ELF-1 (cell line): ENCODE measurements around the gene KIF16B.
"Not testable (repeated sequence)": the region's sequence is repeated elsewhere in the genome, so short reads cannot be mapped to it uniquely, and the experiment has no call there.

ENCODE experiments used
- DNase-seq: peaks from one replicate; pipeline ENCODE4 v3.0.0-alpha.2; 2016; ENCODE audit warnings: low read depth, low spot score

Gene KIF16B, protein sequence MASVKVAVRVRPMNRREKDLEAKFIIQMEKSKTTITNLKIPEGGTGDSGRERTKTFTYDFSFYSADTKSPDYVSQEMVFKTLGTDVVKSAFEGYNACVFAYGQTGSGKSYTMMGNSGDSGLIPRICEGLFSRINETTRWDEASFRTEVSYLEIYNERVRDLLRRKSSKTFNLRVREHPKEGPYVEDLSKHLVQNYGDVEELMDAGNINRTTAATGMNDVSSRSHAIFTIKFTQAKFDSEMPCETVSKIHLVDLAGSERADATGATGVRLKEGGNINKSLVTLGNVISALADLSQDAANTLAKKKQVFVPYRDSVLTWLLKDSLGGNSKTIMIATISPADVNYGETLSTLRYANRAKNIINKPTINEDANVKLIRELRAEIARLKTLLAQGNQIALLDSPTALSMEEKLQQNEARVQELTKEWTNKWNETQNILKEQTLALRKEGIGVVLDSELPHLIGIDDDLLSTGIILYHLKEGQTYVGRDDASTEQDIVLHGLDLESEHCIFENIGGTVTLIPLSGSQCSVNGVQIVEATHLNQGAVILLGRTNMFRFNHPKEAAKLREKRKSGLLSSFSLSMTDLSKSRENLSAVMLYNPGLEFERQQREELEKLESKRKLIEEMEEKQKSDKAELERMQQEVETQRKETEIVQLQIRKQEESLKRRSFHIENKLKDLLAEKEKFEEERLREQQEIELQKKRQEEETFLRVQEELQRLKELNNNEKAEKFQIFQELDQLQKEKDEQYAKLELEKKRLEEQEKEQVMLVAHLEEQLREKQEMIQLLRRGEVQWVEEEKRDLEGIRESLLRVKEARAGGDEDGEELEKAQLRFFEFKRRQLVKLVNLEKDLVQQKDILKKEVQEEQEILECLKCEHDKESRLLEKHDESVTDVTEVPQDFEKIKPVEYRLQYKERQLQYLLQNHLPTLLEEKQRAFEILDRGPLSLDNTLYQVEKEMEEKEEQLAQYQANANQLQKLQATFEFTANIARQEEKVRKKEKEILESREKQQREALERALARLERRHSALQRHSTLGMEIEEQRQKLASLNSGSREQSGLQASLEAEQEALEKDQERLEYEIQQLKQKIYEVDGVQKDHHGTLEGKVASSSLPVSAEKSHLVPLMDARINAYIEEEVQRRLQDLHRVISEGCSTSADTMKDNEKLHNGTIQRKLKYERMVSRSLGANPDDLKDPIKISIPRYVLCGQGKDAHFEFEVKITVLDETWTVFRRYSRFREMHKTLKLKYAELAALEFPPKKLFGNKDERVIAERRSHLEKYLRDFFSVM (N-terminal part only)

DNA sequence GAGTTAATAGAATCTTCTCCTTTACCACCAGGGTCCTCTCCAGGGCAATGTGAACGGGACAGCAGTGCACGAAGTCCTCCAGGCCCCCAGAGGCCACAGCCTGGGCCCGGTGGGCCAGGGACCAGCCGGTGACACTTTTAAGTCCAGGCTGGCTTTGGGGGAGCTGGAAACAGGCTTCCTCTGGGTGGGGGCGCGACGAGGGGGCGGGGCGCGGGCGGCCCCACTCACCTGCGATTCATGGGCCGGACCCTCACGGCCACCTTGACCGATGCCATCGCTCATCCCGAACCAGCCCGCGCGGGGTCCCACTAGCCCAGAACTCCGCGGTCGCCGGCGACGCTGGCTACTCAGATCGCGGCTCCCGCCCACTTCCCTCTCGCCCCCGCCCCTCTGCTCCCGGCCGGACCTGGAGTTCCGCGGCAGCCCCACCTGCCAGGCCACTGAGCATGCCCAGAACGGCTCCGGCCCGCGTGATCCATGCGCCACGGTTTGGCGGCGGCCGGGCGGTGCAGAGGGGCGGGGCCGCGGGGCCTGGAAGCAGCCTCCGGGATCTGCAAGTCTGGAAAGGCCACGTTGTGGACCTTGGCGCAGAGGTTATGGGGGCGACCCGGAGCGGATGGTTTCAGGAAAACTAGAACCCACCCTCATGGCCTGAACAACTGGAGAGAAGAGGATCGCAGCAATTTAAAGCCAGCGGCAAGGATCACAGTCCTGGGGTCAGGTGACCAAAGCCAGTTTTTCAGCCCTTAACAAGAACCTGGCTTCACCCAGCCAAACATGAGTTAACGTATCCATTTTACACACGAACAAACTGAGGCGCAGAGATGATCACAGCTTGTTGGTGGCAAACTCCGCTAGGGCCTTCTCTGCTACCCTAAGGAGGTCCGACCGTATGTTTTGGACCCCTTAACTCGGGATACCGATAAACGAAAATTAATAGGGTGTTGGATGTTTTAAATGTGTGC, at the start of gene KIF16B:
Gene KIF16B, minus strand, starts transcription at position 448 of the 965 bp plus-strand sequence. Its CDS starts 173 bp downstream, at position 275.
- peak; percentile 97 for DNase-seq

DNA sequence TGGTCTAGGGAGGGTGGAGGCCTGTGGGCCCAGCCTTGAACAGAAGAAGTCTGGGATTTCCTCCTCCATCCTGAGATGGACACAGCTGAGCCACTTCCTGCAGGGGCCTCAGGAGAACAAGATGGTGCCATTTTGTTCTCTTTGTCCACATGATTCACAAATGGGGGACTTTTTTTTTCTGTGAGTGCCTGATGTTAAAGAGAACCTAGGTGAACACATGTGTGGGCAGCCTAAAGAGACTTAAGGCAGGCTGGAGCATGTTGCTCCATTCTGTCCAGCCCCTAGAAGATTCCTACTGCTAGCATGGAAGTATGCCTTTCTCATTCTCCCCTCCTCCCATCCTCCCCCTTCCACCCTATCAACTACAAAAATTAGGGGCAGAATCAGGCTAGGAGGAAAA, 49.3 kb upstream of the KIF16B start:
- DNase-seq = no peak

DNA sequence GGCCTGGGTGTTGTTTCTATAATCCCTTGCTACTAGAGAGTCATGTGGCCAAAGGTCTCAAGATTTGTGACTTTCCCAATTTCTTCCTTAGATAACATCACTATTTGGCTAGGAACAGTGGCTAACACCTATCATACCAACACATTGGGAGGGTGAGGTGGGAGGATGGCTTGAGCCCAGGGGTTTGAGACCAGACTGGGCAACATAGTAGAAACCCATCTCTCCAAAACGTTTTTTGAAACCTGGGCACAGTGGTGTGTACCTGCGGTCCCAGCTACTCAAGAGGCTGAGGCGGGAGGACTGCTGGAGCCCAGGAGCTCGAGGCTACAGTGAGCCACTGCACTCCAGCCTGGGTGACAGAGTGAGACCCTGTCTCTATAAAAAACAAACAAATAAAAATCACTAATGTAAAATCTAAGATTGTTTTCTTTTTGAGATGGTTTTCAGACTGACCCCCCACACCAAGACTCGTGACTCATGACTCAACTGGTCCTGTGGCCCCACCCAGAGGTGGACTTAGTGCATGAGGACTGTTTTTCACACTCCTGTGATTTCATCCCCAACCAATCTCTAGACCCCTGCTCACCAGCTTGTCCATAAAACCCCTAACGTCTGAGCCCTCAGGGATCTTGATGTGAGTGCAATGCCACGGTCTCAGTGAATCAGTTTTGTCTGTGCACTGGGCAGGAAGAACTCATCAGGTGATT, 48.3 kb upstream of the KIF16B start:
- peak; percentile 57 for DNase-seq

DNA sequence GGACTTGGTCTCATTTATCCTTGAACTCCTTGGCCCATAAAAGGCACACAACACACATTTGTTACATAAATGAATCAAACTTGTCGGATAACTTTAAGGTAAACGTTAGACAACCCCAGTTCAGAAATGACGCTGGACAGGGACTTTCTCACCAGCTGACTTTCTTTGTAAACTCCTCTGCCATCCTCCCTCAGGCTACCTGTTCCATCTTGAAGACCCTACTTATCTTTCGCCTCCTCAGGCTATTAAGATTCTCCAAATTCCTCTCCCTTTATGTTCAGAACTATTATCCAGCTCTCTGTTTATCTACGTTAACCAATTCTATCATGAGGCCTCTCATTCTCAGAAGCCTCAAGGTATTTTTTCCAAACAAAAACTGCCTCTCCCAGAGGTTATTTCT, 47.7 kb upstream of the KIF16B start:
- peak; percentile 71 for DNase-seq

DNA sequence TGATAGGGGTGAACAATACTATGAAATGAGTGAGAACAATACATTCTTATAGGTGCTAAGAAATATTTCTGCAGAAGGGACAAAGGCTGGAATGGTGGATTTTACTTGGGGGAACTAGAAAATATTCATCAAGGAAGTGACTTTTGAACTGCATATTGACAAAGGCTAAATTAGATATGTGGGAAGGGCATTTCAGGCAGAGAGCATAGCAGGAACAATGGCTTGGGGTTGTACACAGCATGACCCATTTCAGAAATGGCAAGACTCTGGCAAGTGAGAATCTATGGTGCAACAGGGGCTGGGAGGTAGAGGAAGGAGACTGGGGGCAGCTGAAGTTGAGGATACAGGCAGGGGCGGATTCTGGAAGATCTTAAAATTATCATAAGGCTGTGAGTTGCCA, 46.7 kb upstream of the KIF16B start:
- DNase-seq = no peak

DNA sequence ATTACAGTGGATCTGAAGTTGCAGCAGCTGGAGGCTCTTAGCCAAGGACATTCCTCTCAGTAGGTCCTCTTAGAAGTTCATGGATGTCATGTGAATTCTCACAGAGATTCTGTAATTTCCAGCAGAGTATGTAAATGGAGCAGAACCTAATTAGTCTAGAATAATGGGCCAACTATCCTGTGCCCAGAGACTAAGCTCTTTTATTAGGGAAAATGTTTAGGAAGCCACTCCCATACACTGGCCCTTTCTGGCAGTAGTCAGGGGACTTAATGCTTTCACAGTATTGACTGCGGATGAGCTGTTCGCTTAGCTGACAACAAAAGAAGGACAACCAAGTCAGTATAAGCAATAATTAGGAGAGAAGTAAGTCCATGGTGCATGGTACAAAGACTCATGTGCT, 43.8 kb upstream of the KIF16B start:
- no peak for DNase-seq

DNA sequence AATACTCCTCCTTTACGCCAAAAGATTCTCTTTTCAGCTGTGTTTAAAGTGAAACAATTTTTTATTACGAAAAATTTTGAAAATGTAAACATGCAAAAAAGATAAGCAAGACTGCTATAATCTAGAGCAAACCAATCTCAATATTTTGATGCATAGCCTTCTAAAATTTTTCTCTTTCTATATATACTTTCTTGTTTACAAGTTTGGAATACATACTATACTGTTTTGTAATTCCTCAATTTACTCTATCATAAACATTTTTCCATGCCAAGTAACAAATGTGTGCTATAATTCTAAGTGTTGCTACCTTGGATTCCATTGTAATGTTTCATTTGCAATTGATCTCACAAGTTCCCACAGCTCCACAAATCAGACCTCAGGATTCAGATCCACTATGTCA, 43.1 kb upstream of the KIF16B start:
- no peak for DNase-seq

DNA sequence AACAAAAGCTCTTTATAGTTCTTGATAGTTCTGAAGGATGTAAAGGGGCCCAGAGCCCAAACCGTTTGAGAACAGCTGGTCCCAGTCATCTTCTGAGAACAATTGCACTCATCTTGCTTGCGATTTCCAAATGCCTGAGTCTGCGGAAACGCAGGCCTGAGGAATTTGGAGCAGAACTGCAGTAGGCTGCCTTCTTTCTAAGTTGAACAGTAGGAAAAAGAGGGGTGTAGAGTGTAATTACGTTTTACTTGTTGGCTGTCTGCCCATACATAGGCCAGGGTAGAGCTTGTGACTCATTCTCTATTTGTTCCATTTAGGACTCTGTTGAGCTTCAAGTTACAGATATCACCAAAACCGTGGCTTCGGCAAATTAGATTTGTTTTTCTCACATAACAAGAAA, 42.0 kb upstream of the KIF16B start:
- no peak for DNase-seq

DNA sequence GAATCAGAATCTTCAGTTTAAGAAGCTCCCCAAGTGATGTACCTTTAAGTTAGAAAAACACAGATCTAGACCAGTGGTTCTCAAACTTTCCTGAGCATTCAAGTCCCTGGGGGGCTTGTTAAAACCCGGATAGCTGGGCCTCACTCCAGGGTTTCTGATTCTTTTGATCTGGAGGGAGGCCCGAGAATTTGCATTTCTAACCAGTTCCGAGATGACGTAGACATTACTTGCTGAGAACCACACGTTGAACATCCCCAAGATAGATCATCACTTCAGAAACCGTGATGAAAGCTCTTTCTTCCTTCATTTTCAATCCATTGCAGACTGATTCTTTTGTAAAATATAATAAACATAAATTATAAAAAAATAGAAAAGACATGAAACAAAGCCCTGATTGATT, 40.7 kb upstream of the KIF16B start:
- DNase-seq = no peak

DNA sequence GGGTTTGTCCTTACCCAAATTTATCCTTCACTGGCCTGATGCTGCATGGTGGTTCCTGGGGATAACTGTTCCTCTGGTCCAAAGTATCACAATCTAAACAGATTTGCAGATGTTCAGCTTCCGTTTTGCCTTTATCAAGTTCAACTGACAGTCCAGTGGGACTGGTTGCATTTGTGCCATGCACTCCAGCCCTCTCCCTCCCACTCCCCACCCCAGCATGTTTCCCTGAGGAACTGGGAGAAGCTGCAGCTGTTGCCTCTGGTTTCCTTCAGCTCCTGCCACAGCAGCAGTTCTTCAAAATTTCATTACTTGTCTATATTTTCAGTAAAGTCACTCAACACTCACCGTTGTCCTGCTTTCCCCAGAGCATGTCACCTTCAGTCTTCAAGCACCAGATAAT, 39.5 kb upstream of the KIF16B start:
- DNase-seq = no peak

DNA sequence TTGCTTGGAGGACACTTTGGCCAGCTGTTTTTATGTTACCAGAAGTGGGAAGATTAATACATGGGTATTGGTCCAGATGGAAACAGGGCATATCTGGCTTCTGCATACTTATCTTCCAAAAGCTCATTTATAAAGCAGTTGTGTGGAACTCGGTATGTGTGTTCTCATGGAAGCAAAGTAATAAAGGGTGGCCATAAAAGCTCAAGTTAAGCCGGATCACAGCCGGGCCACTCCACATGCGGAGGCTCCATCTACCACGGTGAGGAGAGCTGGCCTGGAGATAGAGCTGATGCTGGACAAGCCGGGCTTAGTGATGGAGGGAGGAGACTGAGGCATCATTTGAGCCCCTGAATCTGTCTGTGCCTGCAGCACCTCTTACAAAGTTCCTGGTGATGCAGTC, 38.6 kb upstream of the KIF16B start:
- DNase-seq = no peak

DNA sequence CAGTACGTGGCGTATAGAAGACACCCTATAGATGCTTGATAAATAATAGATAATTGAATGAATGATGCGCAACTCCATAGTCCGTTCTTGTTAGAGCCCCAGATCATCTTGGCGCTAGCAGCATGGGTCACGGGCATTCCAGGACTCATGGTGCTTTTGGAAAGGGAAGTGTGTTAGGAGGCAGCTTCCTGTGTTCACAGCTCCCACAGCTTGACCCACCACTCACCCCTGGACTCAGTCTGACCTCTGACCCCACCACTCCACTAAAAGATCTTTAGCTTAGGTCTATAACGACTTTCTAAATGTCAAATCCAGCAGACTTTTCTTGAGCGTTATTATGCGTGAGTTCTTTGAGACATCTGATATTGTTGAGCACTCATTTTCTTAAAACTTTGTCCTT, 35.8 kb upstream of the KIF16B start:
- DNase-seq = no peak

DNA sequence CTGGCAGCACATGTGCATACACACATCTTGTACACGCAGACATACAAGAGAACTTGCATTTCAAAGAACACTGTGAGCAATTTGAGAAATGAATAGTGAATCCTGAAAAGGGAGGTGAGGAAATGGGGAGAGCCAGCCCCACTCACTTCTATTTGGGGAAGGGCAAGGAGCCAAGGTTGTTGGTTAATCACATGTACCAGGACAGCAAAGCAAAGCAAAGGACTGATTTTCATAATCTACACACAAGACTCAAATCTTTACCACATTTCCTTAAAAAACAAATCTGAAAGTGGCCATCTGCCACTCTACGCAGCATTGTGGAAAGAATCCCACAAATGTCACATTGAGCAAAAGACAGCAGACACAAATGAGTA, 35.0 kb upstream of the KIF16B start:
- DNase-seq = no peak

DNA sequence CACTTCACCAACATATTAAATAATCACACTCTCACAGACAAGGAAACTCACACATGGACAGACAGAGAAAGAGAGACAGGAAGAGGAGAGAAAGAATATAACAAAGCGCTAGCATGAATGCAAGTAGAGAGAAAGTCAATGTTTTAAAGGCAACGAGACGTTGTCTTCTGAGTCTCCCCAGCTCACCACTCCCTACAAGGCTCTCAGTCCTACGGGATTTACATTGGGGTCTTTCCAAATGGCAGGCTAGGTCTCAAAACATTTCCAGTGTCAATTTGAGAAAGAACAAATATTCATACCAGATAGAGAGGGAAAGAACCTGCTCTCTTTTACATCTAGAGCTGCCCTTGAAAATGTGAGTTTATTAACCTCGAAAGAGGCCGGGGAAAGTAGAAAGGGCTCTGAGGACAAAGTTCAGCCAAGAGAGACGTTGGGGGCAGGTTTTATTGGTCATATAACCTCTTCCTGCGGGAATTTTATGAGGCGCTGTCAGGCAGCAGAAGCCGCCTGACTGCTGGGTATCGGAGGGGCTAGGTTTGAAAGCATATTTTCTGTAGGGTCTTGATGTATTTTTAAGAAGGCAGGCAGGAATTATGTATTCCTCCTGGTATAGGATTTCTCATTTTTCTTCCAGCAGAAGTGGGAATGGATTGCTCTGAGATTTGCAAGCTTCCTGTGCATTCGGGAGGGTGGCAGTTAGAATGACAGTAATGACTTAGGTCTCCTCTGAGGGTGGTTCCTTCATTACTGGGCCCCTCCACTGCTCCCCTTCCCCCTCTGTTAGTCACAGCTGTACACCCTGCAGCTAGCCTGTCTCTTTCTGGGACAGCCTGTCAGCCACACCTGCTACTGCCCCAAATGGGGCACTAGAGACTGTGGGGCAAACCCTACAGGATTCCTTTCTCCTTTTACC, 34.4 kb upstream of the KIF16B start:
- DNase-seq = no peak

DNA sequence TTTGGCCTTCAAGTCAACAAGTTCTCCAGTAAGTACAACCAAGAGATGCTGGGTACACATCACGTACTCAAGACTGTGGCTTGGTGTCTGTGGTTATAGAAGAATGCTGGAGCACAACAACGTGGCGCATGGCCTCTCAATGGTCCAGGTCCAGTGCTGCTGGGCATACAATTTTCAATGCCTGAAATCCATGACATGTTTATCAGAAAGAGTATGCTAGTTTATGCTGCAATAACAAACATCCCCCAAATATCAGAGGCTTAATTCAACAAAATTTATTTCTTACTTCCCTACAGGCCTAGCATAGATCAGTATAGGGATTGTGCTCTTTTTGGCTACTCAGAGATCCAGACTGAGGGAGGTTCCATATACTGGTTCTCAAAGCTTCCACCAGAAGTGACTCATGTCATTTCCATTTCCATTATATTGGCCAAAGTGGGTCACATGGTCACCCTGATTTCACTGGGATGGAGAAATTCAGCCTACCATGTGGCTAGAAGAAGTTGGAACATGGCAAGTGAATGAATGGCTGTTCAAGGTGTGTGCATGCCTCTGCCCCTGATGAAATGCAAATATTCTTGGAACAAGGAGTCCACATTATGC, 33.3 kb upstream of the KIF16B start:
- no peak for DNase-seq

DNA sequence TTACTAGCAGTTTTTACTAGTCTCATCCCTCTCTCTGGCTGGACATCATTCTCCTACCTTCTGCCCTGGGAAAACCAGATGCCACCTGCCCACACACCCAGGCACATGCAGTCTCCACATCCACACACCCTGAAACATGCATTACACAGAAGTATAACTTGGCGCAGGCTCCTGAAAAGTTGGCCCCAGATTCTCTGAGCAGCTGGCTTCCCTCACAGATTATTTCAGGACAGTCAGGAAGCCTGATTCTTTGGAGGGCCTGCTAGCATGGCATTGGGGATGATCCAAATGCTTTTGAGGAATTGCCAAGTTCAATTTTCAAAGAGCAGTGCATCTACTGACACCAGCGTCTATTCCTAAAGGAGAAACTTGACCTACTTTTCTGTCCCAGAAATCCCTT, 27.8 kb upstream of the KIF16B start:
- DNase-seq = no peak

DNA sequence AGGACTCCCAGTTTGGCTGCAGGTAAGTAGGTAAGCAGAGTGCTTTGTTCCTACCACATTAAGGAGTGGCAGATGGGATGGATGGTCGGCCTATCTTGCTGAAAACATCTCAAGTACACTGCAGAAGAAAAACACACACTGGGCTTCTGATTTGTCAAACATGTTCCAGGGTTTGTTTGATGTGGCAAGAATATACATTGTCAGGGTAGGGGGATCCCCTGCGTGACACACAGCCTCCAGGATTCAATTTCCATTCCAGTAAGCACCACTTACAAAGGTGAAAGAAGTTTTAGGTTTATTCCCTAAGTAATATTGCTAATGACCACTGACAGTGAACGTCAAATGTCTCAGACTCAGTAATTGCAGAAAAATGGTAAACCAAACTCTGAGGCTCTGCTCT, 26.0 kb upstream of the KIF16B start:
- DNase-seq = no peak

DNA sequence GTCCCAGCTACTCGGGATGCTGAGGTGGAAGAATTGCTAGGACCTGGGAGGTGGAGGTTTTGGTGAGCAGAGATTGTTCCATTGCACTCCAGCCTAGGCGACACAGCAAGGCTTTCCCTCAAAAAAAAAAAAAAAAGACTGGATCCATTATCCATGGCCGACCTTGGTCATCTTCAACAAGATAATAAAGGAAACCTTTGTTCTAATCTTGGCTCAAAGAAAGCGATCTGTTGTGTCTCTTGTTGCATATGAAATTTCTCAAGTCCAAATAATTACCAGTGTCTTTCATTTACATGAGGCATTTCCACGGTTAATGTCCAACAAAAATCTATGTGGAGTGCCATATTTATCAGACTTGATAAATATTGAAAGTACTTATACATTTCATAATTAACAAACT, 23.7 kb upstream of the KIF16B start:
- DNase-seq = no peak

DNA sequence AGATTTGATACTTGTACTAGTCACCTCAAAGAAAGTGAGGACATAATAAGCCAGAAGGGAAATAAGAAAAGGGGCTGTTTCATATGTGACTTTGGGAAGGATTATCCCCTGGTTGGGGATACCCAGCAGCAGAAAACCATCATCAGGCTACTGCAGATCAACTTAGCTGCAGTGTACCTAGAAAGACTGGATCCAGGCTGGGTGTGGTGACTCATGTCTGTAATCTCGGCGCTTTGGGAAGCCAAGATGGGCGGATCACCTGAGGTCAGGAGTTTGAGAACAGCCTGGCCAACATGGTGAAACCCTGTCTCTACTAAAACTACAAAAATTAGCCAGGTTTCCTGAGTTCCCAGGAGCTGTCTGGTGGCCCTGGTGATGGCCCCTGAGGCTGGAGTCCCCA, 23.2 kb upstream of the KIF16B start:
- DNase-seq = not testable (repeated sequence)
